Right lung (tissue), 5 donors: ENCODE results near the gene DMTF1. TPM values are rescaled to one million over a fixed set of nuclear protein-coding genes. Genes with fewer than 3 reads are reported as not detected.
"Not testable (repeated sequence)": the region's sequence is repeated elsewhere in the genome, so short reads cannot be mapped to it uniquely, and the experiment has no call there.

Experiments
- DNase-seq, 2 donors: peaks; one replicate each; pipeline ENCODE4 v3.0.0-alpha.2; 2013
- polyA plus RNA-seq, 5 donors: library from polyadenylated mRNA; unstranded; fragments of 120-200 nt; gene quantifications; one replicate each; pipeline versions ENCODE4 v1.2.1 to v1.2.3, GENCODE V29; 2013; ENCODE audit warnings: inconsistent platforms in 1 of 5, low replicate concordance in 1 of 5; ENCODE audit not compliant: insufficient read length in 5 of 5, insufficient read depth in 1 of 5

DMTF1 gene
- polyA plus RNA-seq, 5 donors, result 169 to 323 (median 282) TPM

DNA sequence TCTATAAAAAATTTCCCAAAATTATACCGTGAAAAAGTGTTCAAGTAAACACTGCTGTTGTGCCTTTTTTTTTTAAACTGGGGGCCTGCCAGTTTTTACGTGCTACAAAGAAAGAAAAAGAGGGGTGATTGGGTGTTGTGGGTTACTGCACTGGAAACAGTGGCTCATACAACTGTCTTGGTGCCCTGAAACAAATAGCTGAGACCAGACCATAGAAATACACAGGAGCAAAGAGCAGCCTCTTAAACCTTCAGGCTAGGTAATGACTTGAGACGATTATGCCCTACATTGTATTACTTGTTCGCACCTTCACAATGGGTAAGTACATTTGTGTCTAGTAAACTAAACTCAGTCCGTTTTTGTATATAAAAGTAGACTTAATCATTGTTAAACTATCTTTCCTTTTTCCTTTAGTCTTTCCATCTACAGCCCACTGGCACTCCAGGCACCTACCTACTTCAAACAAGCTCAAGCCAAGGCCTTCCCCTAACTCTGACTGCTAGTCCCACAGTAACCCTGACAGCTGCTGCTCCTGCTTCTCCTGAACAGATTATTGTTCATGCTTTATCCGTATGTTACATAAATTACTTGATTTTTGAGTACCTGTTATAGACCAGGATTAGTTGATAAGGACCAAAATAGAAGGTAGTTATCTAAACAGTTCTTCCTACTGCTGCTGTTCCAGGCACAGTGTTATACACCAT lies 40.7 kb downstream of the DMTF1 start:
- DNase-seq, result no peak

DNA sequence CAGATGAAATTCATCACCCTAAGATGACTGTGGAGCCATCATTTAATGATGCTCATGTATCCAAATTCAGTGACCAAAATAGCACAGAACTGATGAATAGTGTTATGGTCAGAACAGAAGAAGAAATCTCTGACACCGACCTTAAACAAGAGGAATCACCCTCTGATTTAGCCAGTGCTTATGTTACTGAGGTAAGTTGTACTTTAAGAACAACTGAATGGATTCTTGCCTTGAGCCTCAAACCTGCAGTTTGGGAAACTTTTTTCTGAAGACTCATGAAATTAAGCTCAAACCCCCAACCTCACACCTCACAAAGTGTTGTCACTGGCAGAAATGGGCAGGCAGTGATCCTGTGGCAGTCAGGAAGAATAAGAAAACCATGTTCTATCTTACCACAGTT lies 41.7 kb downstream of the DMTF1 start:
- DNase-seq, result no peak

DNA sequence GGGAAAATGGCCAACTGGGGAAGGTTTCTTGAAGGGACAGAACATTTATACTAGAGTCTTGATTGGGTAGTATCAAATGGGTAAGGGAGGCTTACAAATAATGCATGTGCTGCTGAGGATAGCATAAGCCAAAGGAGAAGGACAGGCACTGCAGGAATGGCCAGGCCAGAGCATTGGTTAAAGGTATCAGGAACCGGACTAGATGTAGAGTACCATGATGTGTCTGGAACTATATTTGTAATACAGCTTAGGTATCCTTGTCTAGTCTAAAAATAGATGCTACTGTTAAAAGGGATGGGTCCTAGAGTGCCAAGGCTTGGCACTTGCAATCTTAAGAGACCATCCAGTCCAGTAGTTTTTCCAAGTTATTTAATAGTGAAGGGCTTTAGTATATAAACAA lies 47.0 kb downstream of the DMTF1 start:
- no peak for DNase-seq

DNA sequence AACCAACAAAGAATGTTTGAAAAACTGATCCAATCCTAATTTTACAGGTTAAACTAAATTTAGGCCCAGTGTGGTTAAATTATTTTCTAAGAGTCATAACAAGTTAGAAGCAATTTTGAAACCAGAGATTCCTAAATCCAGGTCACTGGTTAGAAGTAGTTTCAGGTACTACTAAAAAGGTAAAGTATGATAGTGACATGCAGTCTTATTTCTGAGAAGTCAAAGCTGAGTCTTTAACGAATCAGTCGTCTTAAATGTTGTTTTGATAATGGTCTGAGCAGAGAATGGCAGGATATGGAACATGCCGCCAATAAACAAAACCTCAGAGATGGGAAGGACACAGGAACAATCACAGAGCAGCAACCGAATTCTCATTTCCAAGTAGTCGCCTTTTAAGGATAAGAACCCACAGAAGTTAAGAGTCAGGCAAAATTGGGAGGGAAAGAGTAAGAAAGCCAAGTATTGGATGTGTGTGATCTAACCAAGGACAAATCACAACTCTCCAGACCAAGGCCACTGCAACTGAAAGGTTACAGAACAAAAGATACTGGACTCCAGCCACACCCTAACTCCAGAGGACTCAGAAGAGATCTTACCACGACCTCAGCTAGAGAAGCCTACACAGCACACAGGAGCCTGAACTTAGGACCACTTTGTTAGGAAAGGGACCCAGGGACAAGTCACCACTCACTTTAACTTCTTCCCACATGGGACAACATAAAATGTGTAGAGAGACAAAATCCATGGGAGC lies 47.6 kb downstream of the DMTF1 start:
- no peak for DNase-seq

DNA sequence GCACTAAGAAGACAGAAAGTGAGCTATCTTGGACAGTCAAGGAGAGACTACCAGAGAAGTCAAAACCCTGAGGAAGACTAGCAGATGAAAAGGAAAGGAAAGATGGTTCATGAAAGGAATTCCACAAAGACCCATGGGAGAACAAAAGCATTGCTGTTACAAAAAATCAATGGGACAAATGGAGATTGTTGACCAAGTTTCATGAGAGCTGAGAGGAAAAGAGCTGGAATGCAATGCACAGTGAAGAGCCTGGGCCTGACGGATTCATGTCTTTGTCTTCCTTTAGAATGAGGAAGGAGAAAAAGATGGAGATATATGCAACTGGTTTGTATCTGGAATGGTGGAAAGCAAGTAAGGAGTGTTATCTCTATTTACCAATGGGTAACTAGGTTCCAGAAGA lies 50.0 kb downstream of the DMTF1 start:
- DNase-seq, result no peak

DNA sequence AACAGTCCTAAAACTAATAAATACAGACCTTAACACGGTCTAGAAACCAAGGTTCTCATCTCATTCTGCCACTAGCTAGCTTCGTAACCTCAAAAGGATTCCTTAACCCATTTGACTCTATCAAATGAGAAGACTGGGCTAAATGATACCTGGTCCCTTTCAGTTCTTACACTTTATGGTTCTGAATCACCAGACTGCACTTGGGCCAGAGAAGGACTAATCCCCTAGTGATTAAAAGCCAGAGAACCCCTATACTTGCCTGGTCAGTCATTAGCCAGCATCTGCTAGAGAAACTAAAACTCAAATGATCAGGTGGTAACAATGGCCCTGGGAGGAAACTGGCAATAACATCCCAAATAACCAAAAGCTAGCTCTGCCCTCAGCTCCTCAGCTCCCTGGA lies 50.5 kb downstream of the DMTF1 start:
- DNase-seq, result no peak

DNA sequence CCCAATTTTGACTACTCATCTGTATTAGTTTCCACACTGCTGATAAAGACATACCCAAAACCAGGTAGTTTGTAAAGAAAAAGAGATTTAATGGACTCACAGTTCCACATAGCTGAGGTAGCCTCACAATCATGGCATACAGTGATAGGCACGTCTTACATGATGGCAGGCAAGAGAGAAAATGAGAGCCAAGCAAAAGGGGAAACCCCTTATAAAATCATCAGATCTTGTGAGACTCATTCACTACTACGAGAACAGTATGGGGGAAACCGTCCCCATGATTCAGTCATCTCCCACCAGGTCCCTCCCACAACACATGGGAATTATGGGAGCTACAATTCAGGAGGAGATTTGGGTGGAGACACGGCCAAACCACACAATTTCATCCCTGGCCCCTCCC lies 51.7 kb downstream of the DMTF1 start:
- not testable (repeated sequence) for DNase-seq

DNA sequence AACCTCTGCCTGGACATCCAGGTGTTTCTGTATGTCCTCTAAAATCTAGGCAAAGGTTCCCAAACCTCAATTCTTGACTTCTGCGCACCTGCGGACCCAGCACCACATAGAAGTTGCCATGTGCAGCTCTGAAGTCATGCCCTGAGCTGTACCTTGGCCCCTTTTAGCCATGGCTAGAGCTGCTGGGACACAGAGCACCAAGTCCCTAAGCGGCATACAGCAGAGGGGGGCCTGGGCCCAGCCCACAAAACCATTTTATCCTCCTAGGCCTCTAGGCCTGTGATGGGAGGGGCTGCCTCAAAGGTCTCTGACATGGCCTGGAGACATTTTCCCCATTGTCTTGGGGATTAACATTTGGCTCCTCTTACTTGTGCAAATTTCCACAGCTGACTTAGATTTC lies 52.7 kb downstream of the DMTF1 start:
- no peak for DNase-seq

DNA sequence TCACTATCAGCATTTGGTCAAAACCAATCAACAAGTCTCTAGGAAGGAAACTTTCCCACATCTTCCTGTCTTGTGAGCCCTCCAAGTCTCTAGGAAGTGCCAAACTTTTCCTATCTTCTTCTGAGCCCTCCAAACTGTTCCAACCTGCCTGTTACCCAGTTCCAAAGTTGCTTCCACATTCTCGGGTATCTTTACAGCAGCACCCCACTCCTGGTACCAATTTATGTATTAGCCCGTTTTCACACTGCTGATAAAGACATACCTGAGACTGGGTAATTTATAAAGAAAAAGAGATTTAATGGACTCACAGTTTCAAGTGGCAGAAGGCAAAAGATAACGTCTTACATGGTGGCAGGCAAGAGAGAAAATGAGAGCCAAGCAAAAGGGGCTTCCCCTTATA lies 53.4 kb downstream of the DMTF1 start:
- DNase-seq, result not testable (repeated sequence)

DNA sequence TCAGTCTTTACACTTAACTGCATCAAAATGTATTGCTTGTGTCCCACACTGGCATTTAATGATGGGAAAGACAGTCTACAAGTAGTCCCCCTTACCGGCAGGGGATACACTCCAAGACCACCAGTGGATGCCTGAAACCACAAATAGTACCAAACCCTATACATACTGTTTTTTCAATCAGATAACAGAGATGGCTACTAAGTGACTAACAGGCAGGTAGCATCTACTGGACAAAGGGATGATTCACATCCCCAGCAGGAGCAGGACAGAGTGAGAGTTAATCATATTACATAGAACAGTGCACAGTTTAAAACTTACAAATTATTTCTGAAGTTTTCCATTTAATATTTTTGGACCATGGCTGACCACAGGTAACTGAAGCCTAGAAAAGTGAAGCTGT lies 54.1 kb downstream of the DMTF1 start:
- DNase-seq, result no peak

DNA sequence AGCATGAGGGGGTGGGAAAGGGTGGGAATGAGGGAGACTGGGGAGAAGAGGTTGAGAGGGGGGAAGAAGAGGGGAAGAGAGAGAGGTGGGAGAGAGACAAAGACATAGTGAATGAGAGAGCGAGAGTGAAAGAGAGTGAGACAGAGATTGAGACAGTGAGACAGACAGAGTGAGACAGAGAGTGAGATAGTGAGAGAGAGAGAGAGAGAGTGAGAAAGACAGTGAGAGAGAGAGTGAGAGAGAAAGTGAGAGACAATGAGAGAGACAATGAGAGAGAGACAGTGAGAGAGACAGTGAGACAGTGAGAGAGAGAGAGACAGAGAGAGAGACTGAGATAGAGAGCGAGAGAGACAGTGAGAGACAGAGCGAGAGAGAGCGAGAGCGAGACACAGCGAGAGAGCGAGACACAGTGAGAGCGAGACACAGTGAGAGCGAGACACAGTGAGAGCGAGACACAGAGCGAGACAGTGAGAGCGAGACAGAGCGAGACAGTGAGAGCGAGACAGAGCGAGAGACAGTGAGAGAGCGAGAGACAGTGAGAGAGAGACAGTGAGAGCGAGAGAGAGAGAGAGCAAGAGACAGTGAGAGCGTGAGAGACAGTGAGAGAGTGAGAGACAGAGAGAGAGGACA lies 57.2 kb downstream of the DMTF1 start:
- DNase-seq, result no peak

DNA sequence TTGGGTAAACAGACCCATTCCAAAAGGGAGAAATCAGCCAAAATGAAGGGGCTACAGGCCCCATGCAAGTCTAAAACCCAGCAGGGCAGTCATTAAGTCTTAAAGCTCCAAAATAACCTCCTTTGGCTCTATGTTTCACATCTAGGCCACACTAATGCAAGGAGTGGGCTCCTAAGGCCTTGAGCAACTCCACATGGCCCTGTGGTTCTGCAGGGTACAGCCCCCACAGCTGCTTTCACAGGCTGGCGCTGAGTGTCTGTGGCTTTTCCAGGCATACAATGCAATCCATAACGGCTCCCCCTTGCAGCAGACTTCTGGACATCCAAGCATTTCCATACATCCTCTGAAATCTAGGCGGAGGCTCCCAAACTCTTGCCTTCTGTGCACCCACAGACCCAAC lies 58.3 kb downstream of the DMTF1 start:
- DNase-seq, result no peak

DNA sequence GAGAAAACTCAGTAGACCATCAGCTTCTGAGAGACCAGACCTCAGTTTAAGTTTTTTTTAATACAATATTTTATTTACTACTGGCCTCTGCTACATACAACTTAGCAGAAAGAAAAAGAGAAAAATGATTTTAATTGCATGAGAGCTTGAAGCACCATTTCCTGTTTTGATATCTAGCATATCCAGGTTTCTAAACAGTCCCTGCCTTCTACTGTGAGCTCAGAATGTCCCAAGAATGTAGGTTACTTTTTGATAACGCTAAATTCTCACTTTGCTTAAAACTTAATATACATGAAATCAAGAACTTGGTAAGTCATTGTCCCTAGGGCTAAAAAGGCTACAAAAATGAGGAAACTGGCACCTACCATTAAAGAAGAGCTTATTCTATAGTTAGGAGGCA lies 60.2 kb downstream of the DMTF1 start:
- no peak for DNase-seq

DNA sequence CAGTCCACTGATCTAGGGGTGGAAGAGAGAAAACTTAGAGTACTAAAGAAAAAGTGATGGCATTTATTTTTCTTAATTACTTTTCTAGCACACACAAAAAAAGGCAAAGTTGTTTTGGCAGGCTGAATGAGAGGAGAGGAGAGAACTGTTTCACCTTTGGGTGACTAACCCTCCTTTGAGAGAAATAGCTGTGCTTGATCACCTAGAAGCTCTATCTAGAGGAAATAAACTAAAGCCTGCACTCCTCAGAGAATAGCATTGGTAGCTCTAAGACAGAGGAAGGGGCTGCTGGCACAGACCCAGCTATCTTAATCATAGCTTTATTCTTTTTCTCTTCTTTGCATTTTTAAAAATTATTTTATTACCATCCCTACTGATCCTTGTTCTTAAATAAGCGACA lies 61.0 kb downstream of the DMTF1 start:
- DNase-seq, result no peak

DNA sequence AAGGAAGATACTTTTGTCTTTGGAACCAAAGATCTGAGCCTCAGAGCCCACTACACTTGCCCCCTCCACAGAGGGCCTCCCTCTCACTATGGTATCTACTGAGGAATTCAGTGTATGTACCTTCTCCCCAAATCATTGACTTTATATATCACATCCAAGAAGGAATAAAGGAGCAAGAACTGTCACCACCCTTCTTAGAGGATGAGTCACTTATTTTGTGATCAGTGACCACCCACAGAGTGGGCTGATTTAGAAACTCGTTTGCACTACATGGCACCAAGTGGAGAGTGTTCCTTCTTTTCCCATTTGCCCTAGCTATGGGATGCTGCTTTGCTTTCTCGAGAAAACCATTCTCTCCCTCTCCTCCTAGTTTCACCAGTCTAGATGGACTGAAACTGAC lies 61.6 kb downstream of the DMTF1 start:
- no peak for DNase-seq

DNA sequence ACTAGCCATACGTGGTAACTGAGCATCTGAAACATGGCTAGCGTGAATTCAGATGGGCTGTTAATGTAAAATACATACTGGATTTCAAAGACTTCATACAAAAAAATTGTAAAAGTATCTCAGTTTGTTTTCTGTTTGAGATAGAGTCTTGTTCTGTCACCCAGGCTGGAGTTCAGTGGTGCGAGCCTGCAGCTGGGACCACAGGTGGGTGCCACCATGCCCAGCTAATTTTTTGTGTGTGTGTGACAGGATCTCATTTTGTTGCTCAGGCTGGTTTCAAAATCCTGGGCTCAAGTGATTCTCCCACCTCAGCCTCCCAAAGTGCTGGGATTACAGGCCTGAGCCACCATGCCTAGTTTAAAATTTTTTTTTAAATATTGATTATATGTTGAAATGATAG lies 62.8 kb downstream of the DMTF1 start:
- no peak for DNase-seq

DNA sequence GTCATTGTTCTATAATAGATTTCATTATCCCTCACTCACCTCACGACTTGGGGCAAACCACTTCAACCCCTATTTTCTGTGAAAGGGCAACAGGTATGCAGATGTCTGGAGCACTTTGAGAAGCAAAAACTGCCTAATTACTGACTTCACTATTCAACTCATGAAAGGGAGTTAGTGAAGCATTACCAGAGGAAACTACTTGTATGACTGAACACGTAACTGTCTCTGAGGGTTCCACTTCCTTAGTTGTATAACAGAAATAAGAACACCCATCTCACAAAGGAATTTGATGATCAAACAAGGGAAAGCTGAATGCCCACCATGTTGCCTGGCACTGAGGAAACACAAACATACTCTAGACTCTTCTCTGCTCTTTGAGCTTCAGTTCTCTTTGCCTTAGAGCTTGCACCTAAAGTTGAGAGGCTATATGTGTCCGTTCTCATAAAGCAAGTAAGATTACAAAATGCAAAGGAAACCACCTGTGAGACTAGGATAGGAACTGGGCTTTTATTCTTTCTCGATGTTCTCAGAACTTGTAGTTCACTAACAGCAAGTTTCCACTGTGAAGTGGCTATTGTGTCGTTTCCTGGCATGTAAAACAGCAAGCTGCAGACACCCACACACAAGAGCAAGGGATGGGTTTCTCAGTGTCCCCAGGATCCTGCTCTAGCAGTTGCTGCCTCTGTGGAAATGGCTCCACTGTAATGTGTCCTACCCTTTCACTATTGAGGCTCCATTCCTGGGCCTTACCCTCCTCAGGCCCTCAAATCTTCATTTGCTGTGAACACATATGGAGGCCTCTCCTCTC lies 64.7 kb downstream of the DMTF1 start:
- no peak for DNase-seq

DNA sequence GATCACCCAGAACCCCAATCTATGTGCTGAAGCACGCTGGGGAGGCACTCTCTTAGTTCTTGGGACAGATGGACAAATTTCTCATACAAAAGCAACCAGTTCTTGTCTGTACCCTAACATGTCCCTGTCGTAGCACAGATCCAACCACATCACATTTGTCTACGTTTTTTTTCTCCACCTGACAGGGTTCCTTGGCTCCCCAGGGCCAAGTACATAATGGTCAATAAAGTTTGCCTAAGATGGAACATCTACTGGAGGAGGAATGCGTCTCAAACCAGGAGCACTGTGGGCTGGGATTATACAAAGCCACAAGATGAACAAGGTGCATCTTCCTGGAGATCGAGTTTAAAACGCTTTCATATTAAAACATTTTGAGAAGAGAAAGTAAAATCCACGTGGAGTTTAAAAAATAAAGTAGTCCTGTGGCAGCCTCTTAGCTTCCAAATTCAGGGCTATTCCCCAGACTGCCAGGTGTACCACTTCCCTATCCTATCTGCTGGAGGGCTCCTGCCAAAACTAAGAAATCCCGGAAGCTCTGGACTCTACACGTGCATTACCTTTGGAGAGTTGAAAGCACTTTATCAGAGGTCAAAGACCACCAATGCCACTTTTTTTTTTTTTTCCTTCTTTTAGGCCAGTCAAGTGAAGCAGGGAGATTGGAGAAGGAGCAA lies 65.9 kb downstream of the DMTF1 start:
- DNase-seq, result no peak

DNA sequence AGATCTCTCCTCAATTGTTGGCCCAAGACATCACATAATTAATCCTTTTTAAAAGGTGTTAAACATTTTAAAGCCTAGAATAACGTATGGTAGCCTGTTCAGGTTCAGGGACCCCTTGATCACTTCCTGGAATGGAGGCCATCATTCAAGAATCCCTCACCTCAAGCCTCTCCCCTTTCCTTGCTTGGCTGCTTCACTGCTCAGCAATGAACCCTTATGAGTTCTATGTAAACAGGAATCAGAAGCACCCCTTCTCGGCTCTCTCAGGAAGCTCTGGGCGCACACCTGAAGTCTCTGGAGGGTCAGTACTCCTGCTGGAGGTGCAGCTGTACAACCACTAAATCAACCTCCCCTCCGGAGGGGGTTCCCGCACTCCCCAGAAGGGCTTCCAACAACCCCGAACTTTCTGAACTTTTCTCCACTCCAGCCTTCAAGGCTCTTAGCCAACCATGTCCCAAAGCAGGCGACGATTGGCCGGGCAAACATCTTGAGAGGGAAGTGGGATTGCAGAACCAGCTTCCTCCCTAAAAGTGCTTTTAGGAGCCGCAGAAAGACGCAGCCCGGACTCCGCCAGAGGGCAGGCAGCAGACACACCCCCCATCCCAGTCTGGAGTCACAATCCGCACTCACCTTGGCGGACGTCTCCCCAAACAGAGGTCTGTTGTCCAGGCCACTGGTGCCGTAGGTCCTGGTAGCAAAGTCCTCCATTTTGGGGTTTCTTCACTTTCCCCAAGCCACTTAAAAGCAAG lies 66.7 kb downstream of the DMTF1 start:
- peak; percentile 73 to 78 for DNase-seq

DNA sequence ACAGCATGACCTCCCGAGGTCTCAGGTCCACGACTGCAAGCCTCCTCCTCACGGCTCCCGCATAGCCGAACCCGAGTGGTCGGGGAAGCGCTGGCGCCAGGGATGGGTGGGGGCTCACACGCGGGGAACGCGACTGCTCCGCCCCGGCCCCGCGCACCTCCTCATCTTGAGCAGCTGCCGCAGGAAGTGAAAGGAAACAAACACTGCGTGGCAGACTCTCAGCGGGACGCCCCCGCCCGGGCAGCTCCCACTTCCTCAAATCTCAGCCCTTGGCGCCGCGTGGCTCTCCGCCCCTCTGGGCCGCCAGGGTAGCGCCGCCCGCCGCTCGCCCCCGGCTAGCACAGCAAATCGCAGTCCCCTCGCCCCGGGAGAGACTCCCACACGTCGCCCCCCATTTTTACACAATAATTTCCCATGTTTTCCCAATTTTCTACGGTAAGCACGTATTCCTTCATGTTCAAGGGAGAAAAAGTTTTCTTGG lies 67.3 kb downstream of the DMTF1 start, which contains the start of gene TMEM243:
Gene TMEM243 (minus strand): TSS at position 188 of the 481 bp plus-strand sequence. CDS start 229 bp downstream, outside the sequence.
- peak; percentile 79 to 81 for DNase-seq
